GM13977 (cell line): ENCODE measurements around the gene LGALS9.
A peak's percentile ranks its signal among the peaks of the same experiment; 100 is the strongest.

Source experiments
- DNase-seq: peaks from one replicate; pipeline ENCODE4 v3.0.0; 2012; ENCODE audit warnings: low spot score
- in situ Hi-C: fragments of 300-500 bp; cut with MboI; formaldehyde crosslinking; loops from one replicate; pipeline ENCODE4 v1.12.0; 2022; ENCODE audit warnings: low sequenced_read_pairs, low pct_unique_long_range_greater_than_20kb, mixed read lengths, inconsistent platforms; ENCODE audit not compliant: unreplicated experiment
- TF ChIP-seq, protein P1 (sequence below): IDR thresholded peaks from 2 replicates; pipeline ENCODE4 v1.5.1; 2012; ENCODE audit warnings: mild to moderate bottlenecking, control low read depth; ENCODE audit not compliant: insufficient read depth; ENCODE audit errors: extremely low read depth, missing control alignments

LGALS9 gene

DNA sequence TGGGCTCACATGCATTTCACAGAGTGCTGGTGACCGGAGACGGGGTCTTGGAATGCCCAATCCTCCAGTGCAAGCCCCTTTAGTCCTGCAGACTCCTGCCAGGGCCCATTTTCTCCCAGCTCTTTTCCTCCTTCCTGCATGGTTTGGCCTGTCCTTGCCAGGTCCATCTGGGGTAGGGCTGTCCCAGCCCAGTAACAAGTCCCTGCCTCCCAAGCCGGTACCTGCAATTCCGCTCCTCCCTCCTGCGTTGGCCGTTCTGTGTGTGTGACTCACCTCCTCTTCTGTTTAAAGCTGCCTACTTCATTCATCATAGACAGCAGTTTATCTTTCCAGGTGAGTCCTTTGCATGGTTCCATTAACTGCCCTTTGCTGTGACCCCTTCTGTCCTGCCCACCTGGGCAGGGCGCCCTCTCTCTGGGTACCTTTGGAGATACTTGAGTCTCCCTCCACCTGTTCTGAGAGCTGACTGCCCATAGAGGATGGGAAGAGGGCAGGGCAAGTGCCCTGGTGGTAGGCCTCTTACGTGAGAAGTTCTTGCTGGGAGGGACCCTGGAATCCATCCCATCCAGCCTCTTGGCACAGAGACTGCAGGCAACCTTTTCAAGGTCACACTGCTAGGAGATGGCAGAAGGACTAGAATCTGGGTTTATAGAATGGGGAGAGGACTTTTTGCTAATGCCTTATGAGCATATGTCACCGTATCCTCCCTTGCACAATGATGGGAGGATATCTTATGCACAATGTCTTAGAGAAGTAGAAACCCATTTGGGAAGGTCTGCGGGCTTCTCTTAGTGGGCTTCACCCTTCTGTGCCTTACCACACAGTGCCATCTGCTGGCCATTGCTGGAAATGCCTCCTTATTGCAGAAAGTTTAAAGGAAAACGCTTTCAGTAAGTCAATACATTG is 29.7 kb upstream of the LGALS9 start:
- TF ChIP-seq, protein P1, sequence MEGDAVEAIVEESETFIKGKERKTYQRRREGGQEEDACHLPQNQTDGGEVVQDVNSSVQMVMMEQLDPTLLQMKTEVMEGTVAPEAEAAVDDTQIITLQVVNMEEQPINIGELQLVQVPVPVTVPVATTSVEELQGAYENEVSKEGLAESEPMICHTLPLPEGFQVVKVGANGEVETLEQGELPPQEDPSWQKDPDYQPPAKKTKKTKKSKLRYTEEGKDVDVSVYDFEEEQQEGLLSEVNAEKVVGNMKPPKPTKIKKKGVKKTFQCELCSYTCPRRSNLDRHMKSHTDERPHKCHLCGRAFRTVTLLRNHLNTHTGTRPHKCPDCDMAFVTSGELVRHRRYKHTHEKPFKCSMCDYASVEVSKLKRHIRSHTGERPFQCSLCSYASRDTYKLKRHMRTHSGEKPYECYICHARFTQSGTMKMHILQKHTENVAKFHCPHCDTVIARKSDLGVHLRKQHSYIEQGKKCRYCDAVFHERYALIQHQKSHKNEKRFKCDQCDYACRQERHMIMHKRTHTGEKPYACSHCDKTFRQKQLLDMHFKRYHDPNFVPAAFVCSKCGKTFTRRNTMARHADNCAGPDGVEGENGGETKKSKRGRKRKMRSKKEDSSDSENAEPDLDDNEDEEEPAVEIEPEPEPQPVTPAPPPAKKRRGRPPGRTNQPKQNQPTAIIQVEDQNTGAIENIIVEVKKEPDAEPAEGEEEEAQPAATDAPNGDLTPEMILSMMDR = peak; percentile 92
- in situ Hi-C loops = loop anchor here (10.0 kb wide), 2 partner anchors 53 to 367 kb away; no protein-coding TSS in a partner anchor
- DNase-seq = peak; percentile 84

DNA sequence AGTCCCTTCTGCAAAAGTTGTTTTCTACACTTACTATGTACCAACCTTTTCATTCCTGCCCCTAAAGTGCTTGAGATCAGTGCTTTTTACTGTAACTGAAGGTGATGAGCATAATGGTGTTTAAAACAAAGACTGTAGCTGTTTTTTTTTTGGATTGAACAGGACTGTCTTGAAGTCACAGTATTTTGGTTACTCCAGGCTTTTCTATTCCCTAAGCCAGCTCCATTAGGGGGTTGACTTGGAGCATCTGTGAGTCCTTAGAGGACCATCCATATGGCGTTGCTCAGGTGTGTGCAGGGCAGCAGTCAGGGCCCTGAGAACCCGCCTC is 29.0 kb upstream of the LGALS9 start:
- in situ Hi-C loops = loop anchor here (10.0 kb wide), 2 partner anchors 53 to 367 kb away; no protein-coding TSS in a partner anchor
- TF ChIP-seq, protein P1 = no peak
- no peak for DNase-seq

DNA sequence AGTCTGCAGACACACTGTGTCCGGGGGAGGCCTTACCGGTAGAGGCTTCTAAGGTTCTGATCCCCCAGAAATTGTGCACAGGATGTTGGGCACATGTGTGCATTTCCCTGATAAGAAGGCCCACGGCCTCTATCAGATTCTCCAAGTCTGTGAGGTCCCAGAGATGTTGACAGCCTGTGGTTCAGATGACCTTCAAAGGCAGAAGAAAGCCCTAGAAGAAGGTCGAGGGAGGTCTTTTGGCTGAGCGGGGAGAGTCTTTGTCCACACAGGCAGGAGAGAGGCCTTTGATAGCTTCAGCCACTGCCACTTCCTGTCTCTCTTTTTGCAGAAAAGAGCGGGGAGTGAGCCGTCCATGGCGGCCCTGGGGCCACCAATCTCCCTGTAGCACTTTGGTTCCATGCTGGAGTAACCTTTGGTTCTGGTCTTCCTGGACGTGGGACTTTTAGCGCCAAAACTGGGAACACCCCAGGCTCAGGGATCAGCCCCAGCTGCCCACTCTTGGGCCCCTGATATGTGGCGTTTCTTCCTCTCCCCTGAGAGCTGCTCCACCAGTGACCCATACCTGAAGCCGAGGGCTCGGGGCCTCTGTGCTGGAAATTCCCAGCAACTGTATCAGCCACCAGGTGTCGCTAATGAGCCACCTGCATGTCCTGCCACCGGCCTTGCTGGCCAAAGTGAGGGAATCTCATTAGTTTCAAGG is 28.1 kb upstream of the LGALS9 start:
- in situ Hi-C loops = loop anchor here (10.0 kb wide), 2 partner anchors 52 to 368 kb away; no protein-coding TSS in a partner anchor
- DNase-seq = peak; percentile 90
- TF ChIP-seq, protein P1 = peak; percentile 97

DNA sequence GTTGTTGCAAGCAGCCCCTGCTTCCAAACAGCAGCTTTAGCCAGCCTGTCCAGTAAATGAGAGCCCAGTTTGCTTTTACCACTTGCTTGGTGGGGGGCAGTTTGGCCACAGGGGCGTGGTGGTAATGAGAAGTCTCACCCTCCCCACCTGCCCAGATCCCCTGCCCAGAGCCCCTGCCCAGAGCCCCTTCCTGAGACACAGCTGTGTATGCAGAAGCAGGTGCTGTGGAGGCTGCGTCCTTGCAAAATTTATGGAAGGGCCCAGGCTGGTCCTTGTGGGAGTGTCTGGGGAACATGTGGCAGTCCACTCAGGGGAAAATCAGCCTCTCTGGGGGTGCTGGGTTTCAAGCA is 27.6 kb upstream of the LGALS9 start:
- no peak for DNase-seq
- TF ChIP-seq, protein P1 = no peak
- in situ Hi-C loops = loop anchor here (10.0 kb wide), 2 partner anchors 51 to 369 kb away; no protein-coding TSS in a partner anchor

DNA sequence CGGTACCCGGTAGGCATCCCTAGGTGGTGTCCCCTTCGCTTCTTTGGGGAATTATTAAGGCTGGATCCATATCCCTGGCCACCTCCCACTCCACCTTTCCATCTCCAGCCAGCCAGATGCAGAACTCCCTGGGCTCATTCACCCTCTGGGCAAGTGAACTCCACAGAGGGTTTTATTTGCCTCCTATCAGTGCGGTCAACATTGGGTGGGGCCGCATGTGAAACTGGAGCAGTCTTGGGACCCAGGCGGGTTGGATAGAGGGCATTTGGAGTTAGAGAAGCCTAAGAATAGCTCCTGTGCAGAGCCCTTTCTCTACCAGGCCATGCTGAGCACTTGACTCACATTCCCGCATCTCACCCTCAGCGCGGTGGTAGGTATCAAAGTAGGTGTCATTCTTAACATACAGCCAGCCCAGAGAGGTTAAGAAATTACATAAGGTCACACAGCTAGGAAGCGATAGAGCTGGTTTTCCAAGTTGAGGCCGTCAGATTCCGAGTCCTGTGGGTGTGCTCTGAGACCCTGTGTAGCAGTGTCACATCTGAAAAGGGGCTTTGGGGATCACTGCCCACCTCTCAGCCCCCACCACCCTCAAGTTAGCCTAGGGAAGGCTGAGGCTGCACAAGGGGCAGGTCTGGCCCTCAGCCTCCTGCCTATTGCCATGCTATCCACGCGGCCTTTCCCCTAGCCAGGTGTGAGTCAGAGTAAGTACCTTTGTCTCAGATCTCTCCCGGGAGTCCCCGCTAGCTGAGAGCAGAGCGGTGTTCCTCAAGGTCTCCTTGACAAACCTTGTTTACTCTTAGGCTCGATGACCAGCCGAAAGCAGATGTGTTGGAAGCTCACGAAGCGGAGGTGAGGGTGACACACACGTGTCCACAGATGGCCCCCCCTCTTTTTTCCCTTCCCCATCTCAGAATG is 26.9 kb upstream of the LGALS9 start:
- in situ Hi-C loops = loop anchor here (10.0 kb wide), 2 partner anchors 51 to 369 kb away; no protein-coding TSS in a partner anchor
- TF ChIP-seq, protein P1 = no peak
- no peak for DNase-seq

DNA sequence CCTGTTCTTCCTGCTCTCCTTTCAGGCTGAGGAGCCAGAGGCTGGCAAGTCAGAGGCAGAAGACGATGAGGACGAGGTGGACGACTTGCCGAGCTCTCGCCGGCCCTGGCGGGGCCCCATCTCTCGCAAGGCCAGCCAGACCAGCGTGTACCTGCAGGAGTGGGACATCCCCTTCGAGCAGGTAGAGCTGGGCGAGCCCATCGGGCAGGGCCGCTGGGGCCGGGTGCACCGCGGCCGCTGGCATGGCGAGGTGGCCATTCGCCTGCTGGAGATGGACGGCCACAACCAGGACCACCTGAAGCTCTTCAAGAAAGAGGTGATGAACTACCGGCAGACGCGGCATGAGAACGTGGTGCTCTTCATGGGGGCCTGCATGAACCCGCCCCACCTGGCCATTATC is 25.6 kb upstream of the LGALS9 start:
- in situ Hi-C loops = loop anchor here (10.0 kb wide), 2 partner anchors 49 to 371 kb away; no protein-coding TSS in a partner anchor

More for the DNA sequence above, 25.6 kb upstream of the LGALS9 start:
- DNase-seq = no peak
- TF ChIP-seq, protein P1 = no peak
